AG10803 (cell line): Measurements from ENCODE around the gene KRTAP5-2.

ENCODE experiments used
- DNase-seq: peaks from one replicate; pipeline ENCODE4 v3.0.0; 2010; ENCODE audit warnings: low read depth
- H3K4me3 ChIP-seq: 2 replicates; pipeline ENCODE4 v1.5.1; 2011; ENCODE audit warnings: mild to moderate bottlenecking, low read length, control low read depth
- CTCF ChIP-seq: conservative IDR thresholded peaks from 2 replicates; pipeline ENCODE4 v1.5.1; 2011; ENCODE audit warnings: mild to moderate bottlenecking, low read length, control low read depth, inconsistent platforms

The KRTAP5-2 gene

GRCh38 chr11:1567052-1567720 lies 30.9 kb downstream of the KRTAP5-2 start:
- DNase-seq = no peak
- H3K4me3 ChIP-seq = no peak overlapping the region
- TF ChIP-seq CTCF = no peak

- H3K4me3 ChIP-seq = no peak overlapping the region
- TF ChIP-seq CTCF = no peak
- no peak for DNase-seq
Measured at GRCh38 chr11:1566381-1567051, 31.6 kb downstream of the KRTAP5-2 start.

- no peak for TF ChIP-seq CTCF
- no peak overlapping the region for H3K4me3 ChIP-seq
- no peak for DNase-seq
Measured at GRCh38 chr11:1565904-1566247, 32.2 kb downstream of the KRTAP5-2 start.

GRCh38 chr11:1565173-1565903 lies 32.8 kb downstream of the KRTAP5-2 start:
- no peak for TF ChIP-seq CTCF
- no peak overlapping the region for H3K4me3 ChIP-seq
- DNase-seq = no peak

GRCh38 chr11:1564535-1565172 lies 33.4 kb downstream of the KRTAP5-2 start:
- no peak for TF ChIP-seq CTCF
- DNase-seq = peak; percentile 67
- H3K4me3 ChIP-seq = no peak overlapping the region

- DNase-seq = no peak
- no peak overlapping the region for H3K4me3 ChIP-seq
- TF ChIP-seq CTCF = no peak
Measured at GRCh38 chr11:1563697-1564534, 34.2 kb downstream of the KRTAP5-2 start.
